Thoracic aorta (tissue), 2 donors: ENCODE results near the gene BMPER. TPM values are rescaled to one million over a fixed set of nuclear protein-coding genes. Genes with fewer than 3 reads are reported as not detected.

ENCODE experiments used
- ATAC-seq: fragments of 150-250 bp; one replicate; pipeline ENCODE4 v1.8.0; 2017; ENCODE audit warnings: low read depth; ENCODE audit not compliant: insufficient number of reproducible peaks, low FRiP score
- DNase-seq: peaks from one replicate; pipeline ENCODE4 v3.0.0-alpha.2; 2020; ENCODE audit warnings: low spot score
- H3K27ac ChIP-seq, 2 donors: fragments of 200-600 bp; sonication (generic); 1 replicate in 1 of 2; 2 replicates in 1 of 2; pipeline ENCODE4 v1.5.1; 2016; ENCODE audit warnings: mild to moderate bottlenecking in 2 of 2, moderate library complexity in 2 of 2
- H3K27me3 ChIP-seq: fragments of 200-600 bp; sonication (generic); replicated peaks from 2 replicates; pipeline ENCODE4 v1.6.0; 2016; ENCODE audit warnings: mild to moderate bottlenecking; ENCODE audit not compliant: insufficient read depth
- H3K36me3 ChIP-seq: fragments of 200-600 bp; sonication (generic); one replicate; pipeline ENCODE4 v1.5.1; 2016
- H3K4me1 ChIP-seq, 2 donors: fragments of 200-600 bp; sonication (generic); 1 replicate in 1 of 2; 2 replicates in 1 of 2; pipeline versions ENCODE4 v1.5.1 to v1.6.0; 2016; ENCODE audit warnings: low read depth in 2 of 2, mild to moderate bottlenecking in 1 of 2; ENCODE audit not compliant: control insufficient read depth in 1 of 2
- H3K4me3 ChIP-seq: fragments of 200-600 bp; sonication (generic); 2 replicates; pipeline ENCODE4 v1.5.1; 2016; ENCODE audit warnings: mild to moderate bottlenecking
- H3K9me3 ChIP-seq: fragments of 200-600 bp; sonication (generic); 2 replicates; pipeline ENCODE4 v1.5.1; 2016
- CTCF ChIP-seq: fragments of 200-600 bp; sonication (generic); IDR thresholded peaks from one replicate; pipeline ENCODE4 v1.5.1; 2019; ENCODE audit warnings: antibody characterized with exemption
- total RNA-seq, 2 donors: library from RNA; depleted of rRNA; stranded (reverse); fragments of >200 nt; gene quantifications; one replicate each; pipeline versions ENCODE4 v1.1.0 to v1.2.3, GENCODE V29; 2016

The BMPER gene
- total RNA-seq, 2 donors from 2014 or later = 0.54 to 2.3 TPM

GRCh38 chr7:33876596-33877274 is 28.6 kb upstream of the BMPER start:
- H3K27ac ChIP-seq = no peak overlapping the region
- H3K4me3 ChIP-seq = no peak overlapping the region
- peaks cover 23 to 41% of the 10 kb centered on the region in 2 donors for H3K4me1 ChIP-seq
- ATAC-seq (no peak), DNase-seq (no peak)
- H3K9me3 ChIP-seq = no peaks in the 10 kb centered on the region
- no peak for TF ChIP-seq CTCF
- no peaks in the 10 kb centered on the region for H3K27me3 ChIP-seq
- H3K36me3 ChIP-seq = no peaks in the 10 kb centered on the region

- DNase-seq (no peak), ATAC-seq (no peak)
- TF ChIP-seq CTCF = no peak
- H3K4me3 ChIP-seq = no peak overlapping the region
- no peaks in the 10 kb centered on the region for H3K9me3 ChIP-seq
- H3K36me3 ChIP-seq = no peaks in the 10 kb centered on the region
- H3K27me3 ChIP-seq = no peaks in the 10 kb centered on the region
- no peak overlapping the region for H3K27ac ChIP-seq
- peaks cover 17 to 35% of the 10 kb centered on the region in 2 donors for H3K4me1 ChIP-seq
Observed at GRCh38 chr7:33880787-33881186, 24.6 kb upstream of the BMPER start.

GRCh38 chr7:33881316-33881715 is 24.0 kb upstream of the BMPER start:
- ATAC-seq (no peak), DNase-seq (no peak)
- no peaks in the 10 kb centered on the region for H3K9me3 ChIP-seq
- no peaks in the 10 kb centered on the region for H3K27me3 ChIP-seq
- peaks cover 16 to 30% of the 10 kb centered on the region in 2 donors for H3K4me1 ChIP-seq
- no peaks in the 10 kb centered on the region for H3K36me3 ChIP-seq
- no peak for TF ChIP-seq CTCF
- H3K4me3 ChIP-seq = no peak overlapping the region
- no peak overlapping the region for H3K27ac ChIP-seq

DNA sequence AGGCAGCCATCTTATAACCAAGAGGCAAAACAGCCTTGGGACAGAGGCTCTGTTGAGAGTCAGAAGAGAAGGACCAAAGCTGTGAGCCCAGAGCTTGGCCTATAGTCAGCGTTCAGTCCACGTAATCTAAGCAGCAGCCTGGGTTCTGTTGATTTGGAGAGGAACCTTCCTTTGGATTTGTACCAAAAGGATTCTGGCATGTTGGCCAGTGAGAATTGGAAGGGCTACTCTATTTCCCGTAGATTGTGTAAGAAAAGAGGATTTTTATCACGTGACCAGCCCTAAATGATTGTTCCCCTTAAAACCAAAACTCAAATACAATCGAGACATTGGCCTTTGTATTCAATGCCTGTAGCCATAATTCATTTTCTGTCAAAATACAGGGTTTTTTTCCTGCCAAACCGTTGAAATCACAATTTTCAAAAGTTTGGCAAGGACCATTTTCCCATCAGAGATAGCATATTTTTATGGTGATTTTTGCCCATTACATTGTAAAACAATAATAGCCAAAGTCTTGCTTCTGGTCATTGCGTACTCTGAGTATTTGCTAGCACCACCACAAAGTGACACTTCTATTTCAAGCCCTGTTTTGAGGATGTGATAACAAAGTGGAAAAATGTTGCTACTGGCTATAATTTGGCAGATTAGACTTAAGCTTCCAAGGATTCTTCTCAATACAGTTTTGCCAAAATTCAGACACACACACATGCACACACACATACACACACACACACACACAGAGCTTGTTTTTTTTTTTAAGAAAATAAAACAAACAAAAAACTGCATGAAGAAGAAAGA is 23.1 kb upstream of the BMPER start:
- no peak for TF ChIP-seq CTCF
- no peak for DNase-seq

DNA sequence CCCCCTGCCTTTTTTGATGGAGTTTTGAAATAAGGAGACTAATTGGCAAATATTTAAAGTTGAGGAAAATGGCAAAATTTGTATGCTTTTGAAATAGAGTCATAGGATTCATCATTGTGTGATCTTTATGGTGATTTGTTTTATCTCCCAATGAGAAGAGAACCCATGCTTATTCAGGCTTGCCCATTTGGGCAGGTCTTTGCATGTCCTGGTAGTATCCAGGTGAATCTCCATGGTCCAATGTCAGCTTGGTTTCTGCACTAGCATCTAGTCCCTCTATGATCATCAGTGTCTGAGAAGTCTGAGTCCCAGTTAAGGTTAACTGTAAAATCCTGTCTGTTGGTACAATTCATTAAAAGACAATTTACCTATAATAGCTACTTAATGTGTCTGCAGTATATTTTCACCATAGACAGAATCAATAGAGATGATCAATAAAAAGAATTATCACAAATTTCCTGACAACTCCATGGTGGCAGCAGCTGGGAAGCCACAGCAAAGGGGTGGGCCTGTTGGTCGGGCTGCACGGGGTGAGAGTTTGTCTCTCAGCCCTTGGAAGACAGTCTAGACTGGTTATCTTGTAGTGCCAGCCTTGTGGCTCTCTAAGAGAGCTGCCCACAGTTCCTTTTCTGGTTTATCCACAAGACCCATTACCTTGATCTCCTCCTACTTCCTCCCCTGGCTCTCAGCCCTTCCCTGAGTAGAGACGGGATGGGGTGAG is 22.2 kb upstream of the BMPER start:
- TF ChIP-seq CTCF = no peak
- H3K27me3 ChIP-seq = no peaks in the 10 kb centered on the region
- H3K4me3 ChIP-seq = no peak overlapping the region
- H3K4me1 ChIP-seq = peaks cover 6 to 17% of the 10 kb centered on the region in 2 donors
- no peaks in the 10 kb centered on the region for H3K36me3 ChIP-seq
- DNase-seq = no peak
- no peaks in the 10 kb centered on the region for H3K9me3 ChIP-seq
- ATAC-seq = no peak
- H3K27ac ChIP-seq = no peak overlapping the region

More for the DNA sequence above, 23.1 kb upstream of the BMPER start:
- Histone ChIP-seq H3K4me3 (no peak overlapping the region), H3K27me3 (no peaks in the 10 kb centered on the region), H3K36me3 (no peaks in the 10 kb centered on the region), H3K27ac (peak overlapping the region in 1 of 2 donors; percentile 3), H3K4me1 (peaks cover 8 to 20% of the 10 kb centered on the region in 2 donors), H3K9me3 (no peaks in the 10 kb centered on the region)
- ATAC-seq = peak; percentile 67
